Activated CD4-positive, alpha-beta T cell treated with anti-CD3 and anti-CD28 coated beads, Interleukin-10, Interleukin-2, amounts not matched to agents 100 ng/mL and 50 ng/mL, durations not matched to agents 16 hours and 8 hours (primary cell): ENCODE results near the gene GALNT2.

Experiments
- DNase-seq: peaks from one replicate; pipeline ENCODE4 v3.0.0-alpha.2; 2020

GALNT2 gene

GRCh38 chr1:230097370-230097769 lies 30.3 kb downstream of the GALNT2 start:
- no peak for DNase-seq

GRCh38 chr1:230098723-230099122 lies 31.7 kb downstream of the GALNT2 start:
- no peak for DNase-seq

- no peak for DNase-seq
Measured at GRCh38 chr1:230099465-230099864, 32.4 kb downstream of the GALNT2 start.

GRCh38 chr1:230100932-230101331 lies 33.9 kb downstream of the GALNT2 start:
- no peak for DNase-seq

GRCh38 chr1:230101556-230101955 lies 34.5 kb downstream of the GALNT2 start:
- DNase-seq, result no peak

GRCh38 chr1:230102046-230102445 lies 35.0 kb downstream of the GALNT2 start:
- DNase-seq, result no peak

GRCh38 chr1:230102472-230102871 lies 35.4 kb downstream of the GALNT2 start:
- DNase-seq, result no peak

GRCh38 chr1:230103306-230104173 lies 36.5 kb downstream of the GALNT2 start:
- peak; percentile 74 for DNase-seq

- peak; percentile 96 for DNase-seq
Measured at GRCh38 chr1:230104395-230105244, 37.6 kb downstream of the GALNT2 start.

- no peak for DNase-seq
Measured at GRCh38 chr1:230105245-230105753, 38.3 kb downstream of the GALNT2 start.

GRCh38 chr1:230105754-230106625 lies 39.0 kb downstream of the GALNT2 start:
- peak; percentile 87 for DNase-seq

- no peak for DNase-seq
Measured at GRCh38 chr1:230107941-230108340, 40.9 kb downstream of the GALNT2 start.

- peak; percentile 74 for DNase-seq
Measured at GRCh38 chr1:230108580-230108979, 41.5 kb downstream of the GALNT2 start.

- DNase-seq, result no peak
Measured at GRCh38 chr1:230109066-230109465, 42.0 kb downstream of the GALNT2 start.

- peak; percentile 92 for DNase-seq
Measured at GRCh38 chr1:230109895-230110667, 43.0 kb downstream of the GALNT2 start.

- no peak for DNase-seq
Measured at GRCh38 chr1:230110971-230111370, 43.9 kb downstream of the GALNT2 start.

GRCh38 chr1:230112131-230112701 lies 45.2 kb downstream of the GALNT2 start:
- DNase-seq, result no peak

GRCh38 chr1:230112782-230113181 lies 45.7 kb downstream of the GALNT2 start:
- no peak for DNase-seq

- DNase-seq, result no peak
Measured at GRCh38 chr1:230113235-230113592, 46.2 kb downstream of the GALNT2 start.

GRCh38 chr1:230113593-230114236 lies 46.7 kb downstream of the GALNT2 start:
- DNase-seq, result no peak

GRCh38 chr1:230114237-230114651 lies 47.2 kb downstream of the GALNT2 start:
- DNase-seq, result no peak
